Measurements from ENCODE around the gene SMARCD2. TPM values are rescaled to one million over a fixed set of nuclear protein-coding genes. Genes with fewer than 3 reads are reported as not detected.

The SMARCD2 gene
- total and polyA plus RNA-seq, 2 of the 13 experiments (the other 11 are each of a cell fraction or from before 2014, with no cell fraction given), result 122 to 150 TPM

DNA sequence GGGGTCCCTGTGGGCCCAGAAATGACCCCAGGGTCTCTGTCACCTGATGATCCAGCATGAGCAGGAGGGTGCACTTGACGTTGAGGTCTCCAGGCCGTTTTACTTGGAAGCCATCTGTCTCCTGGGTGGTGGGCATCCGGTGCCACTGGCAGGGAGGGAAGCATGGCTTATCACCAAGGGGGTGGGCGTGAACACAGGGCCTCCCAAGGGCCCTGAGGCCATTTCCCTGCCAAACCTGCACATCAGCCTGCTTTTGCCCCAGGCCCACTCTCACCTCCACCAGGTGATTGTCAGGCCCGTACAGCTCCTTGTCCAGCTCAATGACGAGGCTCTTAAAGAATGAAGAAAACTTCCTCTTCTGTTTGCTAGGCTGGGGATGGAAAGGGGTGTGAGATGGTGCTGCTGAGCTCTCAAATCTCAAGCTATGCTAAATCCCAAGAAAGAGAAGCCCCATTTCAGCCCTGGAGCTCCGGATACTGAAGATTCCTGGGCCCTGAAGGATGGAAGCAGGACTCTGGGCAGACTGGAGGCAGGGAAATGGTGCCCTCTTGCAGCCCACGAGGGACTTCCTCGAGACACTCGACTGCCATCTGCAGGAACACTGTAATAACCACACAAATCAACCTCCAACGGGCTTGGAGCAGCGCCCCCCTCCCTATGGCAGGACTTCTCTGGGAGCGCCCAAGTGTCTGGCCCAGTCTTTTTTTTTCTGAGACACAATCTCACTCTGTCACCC lies 7.9 kb downstream of the SMARCD2 start (continued):
- TF ChIP-seq THYN1 (CRISPR knock-in tag; IDR thresholded peaks at IDR 0.05; ENCODE audit: borderline replicate concordance, low read depth) (no peak), ZNF235 (CRISPR knock-in tag; IDR thresholded peaks at IDR 0.05; ENCODE audit: borderline replicate concordance) (no peak), SIX4 (CRISPR knock-in tag; IDR thresholded peaks at IDR 0.05) (no peak), HDAC1 (CRISPR knock-in tag; IDR thresholded peaks at IDR 0.05) (no peak), CBX5 (CRISPR knock-in tag; IDR thresholded peaks at IDR 0.05; ENCODE audit: borderline replicate concordance) (0 out of 2 replicates have a peak, but pooled peaks have one; percentile 19), ELF1 (CRISPR knock-in tag; IDR thresholded peaks at IDR 0.05) (no peak), ZNF124 (CRISPR knock-in tag; IDR thresholded peaks at IDR 0.05) (no peak), IRF2 (CRISPR knock-in tag; IDR thresholded peaks at IDR 0.05) (0 out of 2 replicates have a peak, but pooled peaks have one; percentile 44), NR2F2 (IDR thresholded peaks at IDR 0.05; ENCODE audit: borderline replicate concordance, low read depth) (no peak), ZNF350 (CRISPR knock-in tag; IDR thresholded peaks at IDR 0.05; ENCODE audit: borderline replicate concordance, low read depth) (0 out of 2 replicates have a peak, but pooled peaks have one; percentile 8), AHR (CRISPR knock-in tag; IDR thresholded peaks at IDR 0.05) (no peak), ZNF260 (CRISPR knock-in tag; IDR thresholded peaks at IDR 0.05; ENCODE audit: borderline replicate concordance, low read depth) (no peak), FIP1L1 (IDR thresholded peaks at IDR 0.05; ENCODE audit: borderline replicate concordance, insufficient read depth, low read depth, low read length) (no peak), RFX5 (IDR thresholded peaks at IDR 0.05; ENCODE audit: low read depth, low read length) (no peak), DPF2 (CRISPR knock-in tag; IDR thresholded peaks at IDR 0.05; ENCODE audit: borderline replicate concordance, low read depth) (no peak)
- TF ChIP-seq, protein P1, sequence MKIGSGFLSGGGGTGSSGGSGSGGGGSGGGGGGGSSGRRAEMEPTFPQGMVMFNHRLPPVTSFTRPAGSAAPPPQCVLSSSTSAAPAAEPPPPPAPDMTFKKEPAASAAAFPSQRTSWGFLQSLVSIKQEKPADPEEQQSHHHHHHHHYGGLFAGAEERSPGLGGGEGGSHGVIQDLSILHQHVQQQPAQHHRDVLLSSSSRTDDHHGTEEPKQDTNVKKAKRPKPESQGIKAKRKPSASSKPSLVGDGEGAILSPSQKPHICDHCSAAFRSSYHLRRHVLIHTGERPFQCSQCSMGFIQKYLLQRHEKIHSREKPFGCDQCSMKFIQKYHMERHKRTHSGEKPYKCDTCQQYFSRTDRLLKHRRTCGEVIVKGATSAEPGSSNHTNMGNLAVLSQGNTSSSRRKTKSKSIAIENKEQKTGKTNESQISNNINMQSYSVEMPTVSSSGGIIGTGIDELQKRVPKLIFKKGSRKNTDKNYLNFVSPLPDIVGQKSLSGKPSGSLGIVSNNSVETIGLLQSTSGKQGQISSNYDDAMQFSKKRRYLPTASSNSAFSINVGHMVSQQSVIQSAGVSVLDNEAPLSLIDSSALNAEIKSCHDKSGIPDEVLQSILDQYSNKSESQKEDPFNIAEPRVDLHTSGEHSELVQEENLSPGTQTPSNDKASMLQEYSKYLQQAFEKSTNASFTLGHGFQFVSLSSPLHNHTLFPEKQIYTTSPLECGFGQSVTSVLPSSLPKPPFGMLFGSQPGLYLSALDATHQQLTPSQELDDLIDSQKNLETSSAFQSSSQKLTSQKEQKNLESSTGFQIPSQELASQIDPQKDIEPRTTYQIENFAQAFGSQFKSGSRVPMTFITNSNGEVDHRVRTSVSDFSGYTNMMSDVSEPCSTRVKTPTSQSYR (CRISPR knock-in tag; IDR thresholded peaks at IDR 0.05; ENCODE audit: borderline replicate concordance), result no peak
- TF ChIP-seq, protein P2, sequence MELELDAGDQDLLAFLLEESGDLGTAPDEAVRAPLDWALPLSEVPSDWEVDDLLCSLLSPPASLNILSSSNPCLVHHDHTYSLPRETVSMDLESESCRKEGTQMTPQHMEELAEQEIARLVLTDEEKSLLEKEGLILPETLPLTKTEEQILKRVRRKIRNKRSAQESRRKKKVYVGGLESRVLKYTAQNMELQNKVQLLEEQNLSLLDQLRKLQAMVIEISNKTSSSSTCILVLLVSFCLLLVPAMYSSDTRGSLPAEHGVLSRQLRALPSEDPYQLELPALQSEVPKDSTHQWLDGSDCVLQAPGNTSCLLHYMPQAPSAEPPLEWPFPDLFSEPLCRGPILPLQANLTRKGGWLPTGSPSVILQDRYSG (CRISPR knock-in tag; IDR thresholded peaks at IDR 0.05), result no peak
- TF ChIP-seq, protein P3, sequence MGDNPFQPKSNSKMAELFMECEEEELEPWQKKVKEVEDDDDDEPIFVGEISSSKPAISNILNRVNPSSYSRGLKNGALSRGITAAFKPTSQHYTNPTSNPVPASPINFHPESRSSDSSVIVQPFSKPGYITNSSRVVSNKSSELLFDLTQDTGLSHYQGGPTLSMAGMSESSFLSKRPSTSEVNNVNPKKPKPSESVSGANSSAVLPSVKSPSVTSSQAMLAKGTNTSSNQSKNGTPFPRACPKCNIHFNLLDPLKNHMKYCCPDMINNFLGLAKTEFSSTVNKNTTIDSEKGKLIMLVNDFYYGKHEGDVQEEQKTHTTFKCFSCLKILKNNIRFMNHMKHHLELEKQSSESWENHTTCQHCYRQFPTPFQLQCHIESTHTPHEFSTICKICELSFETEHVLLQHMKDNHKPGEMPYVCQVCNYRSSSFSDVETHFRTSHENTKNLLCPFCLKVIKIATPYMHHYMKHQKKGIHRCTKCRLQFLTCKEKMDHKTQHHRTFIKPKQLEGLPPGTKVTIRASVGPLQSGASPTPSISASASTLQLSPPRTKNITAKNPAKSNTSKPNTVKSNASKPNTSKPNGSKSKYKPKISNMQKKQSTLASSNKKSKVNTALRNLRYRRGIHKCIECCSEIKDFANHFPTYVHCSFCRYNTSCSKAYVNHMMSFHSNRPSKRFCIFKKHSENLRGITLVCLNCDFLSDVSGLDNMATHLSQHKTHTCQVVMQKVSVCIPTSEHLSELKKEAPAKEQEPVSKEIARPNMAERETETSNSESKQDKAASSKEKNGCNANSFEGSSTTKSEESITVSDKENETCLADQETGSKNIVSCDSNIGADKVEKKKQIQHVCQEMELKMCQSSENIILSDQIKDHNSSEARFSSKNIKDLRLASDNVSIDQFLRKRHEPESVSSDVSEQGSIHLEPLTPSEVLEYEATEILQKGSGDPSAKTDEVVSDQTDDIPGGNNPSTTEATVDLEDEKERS (CRISPR knock-in tag; IDR thresholded peaks at IDR 0.05), result no peak
- TF ChIP-seq, protein P4, sequence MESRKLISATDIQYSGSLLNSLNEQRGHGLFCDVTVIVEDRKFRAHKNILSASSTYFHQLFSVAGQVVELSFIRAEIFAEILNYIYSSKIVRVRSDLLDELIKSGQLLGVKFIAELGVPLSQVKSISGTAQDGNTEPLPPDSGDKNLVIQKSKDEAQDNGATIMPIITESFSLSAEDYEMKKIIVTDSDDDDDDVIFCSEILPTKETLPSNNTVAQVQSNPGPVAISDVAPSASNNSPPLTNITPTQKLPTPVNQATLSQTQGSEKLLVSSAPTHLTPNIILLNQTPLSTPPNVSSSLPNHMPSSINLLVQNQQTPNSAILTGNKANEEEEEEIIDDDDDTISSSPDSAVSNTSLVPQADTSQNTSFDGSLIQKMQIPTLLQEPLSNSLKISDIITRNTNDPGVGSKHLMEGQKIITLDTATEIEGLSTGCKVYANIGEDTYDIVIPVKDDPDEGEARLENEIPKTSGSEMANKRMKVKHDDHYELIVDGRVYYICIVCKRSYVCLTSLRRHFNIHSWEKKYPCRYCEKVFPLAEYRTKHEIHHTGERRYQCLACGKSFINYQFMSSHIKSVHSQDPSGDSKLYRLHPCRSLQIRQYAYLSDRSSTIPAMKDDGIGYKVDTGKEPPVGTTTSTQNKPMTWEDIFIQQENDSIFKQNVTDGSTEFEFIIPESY (CRISPR knock-in tag; IDR thresholded peaks at IDR 0.05), result peak; percentile 60; the same call in 1 of the 2 replicates
